ENCODE results near the gene OIT3. TPM values are rescaled to one million over a fixed set of nuclear protein-coding genes. Genes with fewer than 3 reads are reported as not detected.

The OIT3 gene
- total RNA-seq, 1 experiment from 2014 or later: not detected

Other genes with a start within 250 kb of the OIT3 start
- gene MCU, start 201.6 kb upstream of the OIT3 start, total RNA-seq (2014; rRNA removed): 16.4 and 21.5 TPM in 2 replicates
- not detected in 2 replicates for gene PLA2G12B, start 61.1 kb downstream of the OIT3 start, total RNA-seq (2014; rRNA removed)
- 164 and 181 TPM in 2 replicates for gene P4HA1, start 203.1 kb downstream of the OIT3 start, total RNA-seq (2014; rRNA removed)
- 1.1 and 1.8 TPM in 2 replicates for gene NUDT13, start 216.7 kb downstream of the OIT3 start, total RNA-seq (2014; rRNA removed)